HG03354 (cell line): ENCODE data around the gene SERPINA6.

Experiments
- ATAC-seq: cut with Tn5 transposase; IDR thresholded peaks from one replicate; pipeline ENCODE4 v1.9.1; 2021; ENCODE audit warnings: mild to moderate bottlenecking; ENCODE audit not compliant: unreplicated experiment, poor library complexity, severe bottlenecking

SERPINA6 gene

DNA sequence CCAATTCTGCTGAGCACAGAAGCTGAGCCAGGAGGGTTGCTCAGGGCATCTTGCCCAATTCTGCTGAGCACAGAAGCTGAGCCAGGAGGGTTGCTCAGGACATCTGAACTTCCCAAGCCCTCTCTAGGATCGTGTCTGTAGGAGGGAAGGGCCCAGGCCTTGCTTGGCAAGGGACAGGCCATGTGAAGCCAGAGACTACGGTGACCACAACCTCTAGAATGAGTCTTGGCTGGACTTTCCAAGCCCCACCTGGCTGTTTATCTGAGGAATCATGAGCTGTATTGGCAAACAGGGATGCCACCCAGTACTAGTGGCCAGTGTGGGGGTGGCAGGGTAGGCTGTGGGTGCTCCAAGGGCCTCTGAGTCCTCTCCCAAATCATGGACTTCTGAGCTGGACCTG, 7.7 kb upstream of the SERPINA6 start:
- ATAC-seq: no peak

DNA sequence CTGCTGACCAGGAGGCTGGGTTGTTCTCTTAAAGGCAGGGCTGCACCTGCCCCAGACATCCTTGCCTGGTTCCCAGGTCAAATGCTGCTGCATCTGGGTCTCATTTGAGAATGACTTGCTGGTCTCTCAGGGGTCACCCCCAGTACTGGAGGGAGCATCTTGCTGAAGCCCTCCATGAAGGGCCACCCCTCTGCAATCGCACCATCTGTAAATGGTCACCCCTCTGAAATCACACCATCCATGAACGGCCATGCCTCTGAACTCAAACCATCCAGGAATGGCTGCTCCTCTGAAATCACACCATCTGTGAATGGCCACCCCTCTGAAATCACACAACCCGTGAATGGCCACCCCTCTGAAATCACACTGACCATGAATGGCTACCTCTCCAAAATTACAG, 7.3 kb upstream of the SERPINA6 start:
- no peak for ATAC-seq

GRCh38 chr14:94329857-94330256, 6.7 kb upstream of the SERPINA6 start:
- ATAC-seq: no peak

DNA sequence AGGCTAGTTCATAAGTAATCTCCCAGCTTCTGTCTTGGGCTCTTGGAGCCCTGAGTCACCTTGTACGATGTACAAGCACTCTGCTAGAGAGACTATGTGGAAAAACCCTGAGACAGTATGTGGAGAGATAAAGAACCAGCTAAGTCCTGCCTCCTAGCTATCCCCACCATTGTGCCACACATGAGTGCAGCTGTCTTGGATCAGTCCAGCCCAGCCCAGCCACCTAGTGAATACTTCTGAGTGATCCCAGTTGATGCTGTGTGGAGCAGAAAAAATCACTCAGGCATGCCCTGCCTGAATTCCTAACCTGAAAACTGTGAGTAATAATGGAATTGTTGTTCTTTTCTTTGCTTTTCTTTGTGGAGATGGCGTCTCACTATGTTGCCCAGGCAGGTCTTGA, 5.1 kb upstream of the SERPINA6 start:
- no peak for ATAC-seq

- ATAC-seq: no peak
Measured at GRCh38 chr14:94321421-94322271, 1.5 kb downstream of the SERPINA6 start.

- ATAC-seq: no peak
Measured at GRCh38 chr14:94320243-94320642, 2.9 kb downstream of the SERPINA6 start.

- no peak for ATAC-seq
Measured at GRCh38 chr14:94317259-94317658, 5.9 kb downstream of the SERPINA6 start.

- ATAC-seq: no peak
Measured at GRCh38 chr14:94316692-94317091, 6.4 kb downstream of the SERPINA6 start.

- ATAC-seq: no peak
Measured at GRCh38 chr14:94314890-94315289, 8.2 kb downstream of the SERPINA6 start.

DNA sequence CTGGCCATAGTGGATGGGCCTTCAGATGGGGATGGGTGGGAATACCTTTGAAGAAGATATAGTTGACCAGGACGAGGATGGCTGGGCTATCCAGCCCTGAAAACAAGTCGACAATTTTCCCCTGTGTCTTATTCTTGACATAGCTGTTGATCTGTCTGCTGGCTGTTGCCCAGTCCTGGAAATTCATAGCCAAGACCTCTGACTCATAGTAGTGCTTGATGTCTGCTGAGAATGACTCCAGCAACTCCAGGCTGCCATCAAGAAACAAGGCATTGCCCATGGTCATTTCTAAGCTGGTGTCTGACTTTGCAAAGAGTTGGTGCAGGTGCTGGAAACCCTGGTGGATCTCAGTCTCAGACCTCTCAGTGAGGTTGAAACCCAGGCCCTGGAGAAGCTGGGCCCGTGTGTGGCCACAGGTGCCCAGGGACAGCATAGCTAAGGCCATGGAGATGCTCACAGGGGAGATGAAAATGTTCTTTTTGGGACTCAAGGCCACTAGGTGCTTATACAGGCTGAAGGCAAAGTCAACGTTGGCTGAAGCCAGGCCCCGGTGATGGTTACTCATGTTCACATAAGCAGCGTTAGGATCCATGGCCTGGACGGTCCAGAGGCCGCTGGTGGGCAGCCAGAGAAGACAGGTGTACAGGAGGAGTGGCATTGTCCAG, 9.0 kb downstream of the SERPINA6 start:
- no peak for ATAC-seq

GRCh38 chr14:94312481-94313246, 10.5 kb downstream of the SERPINA6 start:
- no peak for ATAC-seq

DNA sequence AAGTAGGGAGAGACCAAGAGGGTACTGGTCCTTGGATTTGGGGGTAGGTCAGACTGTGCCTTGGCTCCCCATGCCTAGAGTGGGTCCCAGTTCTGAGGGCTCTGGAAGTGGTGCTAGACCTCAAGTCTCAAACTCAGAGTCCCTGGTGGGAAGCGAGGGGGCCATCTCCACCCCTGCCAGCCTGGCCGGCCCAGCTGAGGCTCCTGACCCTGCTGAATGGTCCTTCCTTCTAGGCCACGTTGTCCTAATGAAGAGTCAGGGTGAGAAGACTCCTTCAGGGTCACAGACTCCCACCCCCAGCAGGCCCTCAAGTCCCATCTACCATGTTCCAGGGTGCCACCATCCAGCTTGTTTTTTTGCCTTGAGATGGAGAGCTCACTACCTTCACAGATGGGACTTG, 12.9 kb downstream of the SERPINA6 start:
- no peak for ATAC-seq

DNA sequence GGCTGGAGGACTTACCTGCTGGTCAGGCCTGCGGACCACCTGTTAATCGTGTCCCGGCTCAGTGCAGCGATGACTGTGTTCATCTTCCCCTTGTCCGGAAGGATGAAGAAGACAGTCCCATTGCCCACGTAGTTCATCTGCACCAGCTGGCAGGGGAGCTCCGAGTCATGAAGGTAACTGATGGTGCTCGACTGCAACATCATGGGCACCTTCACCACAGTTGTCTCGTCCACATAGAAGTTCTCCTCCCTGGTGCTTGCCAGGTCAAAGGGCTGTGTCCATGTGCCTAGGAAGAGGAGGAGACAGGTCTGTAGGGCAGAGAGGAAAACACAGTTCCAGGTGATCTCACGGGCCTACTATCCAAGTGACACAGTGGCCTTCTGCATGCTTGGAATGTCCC, 13.4 kb downstream of the SERPINA6 start:
- no peak for ATAC-seq

DNA sequence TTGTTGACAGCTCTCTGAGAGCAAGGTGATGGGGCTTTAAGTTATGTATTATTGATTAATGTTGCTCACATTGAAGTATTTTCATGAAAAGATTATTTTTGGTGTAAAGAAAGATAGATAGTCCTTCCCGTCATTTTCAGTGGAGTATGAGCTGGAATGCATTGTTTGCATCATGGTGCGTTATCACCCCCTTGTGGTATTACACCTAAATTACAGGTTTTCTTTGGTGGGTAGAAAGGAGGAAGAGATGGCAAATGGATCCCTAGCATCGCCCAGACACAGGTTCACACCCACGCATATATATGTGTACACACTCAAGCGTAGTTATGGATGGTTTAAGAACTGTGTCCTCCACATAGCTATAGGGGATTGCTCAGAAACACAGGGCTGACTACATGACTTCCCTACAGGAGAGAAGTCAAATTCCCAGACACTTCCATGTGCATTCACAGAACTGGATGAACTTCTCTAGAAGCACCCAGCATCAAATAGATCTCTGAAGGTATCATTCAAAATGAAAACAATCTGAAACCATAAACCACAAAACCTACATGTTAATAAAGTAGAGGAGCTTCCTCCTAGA, 15.6 kb downstream of the SERPINA6 start:
- ATAC-seq: no peak

DNA sequence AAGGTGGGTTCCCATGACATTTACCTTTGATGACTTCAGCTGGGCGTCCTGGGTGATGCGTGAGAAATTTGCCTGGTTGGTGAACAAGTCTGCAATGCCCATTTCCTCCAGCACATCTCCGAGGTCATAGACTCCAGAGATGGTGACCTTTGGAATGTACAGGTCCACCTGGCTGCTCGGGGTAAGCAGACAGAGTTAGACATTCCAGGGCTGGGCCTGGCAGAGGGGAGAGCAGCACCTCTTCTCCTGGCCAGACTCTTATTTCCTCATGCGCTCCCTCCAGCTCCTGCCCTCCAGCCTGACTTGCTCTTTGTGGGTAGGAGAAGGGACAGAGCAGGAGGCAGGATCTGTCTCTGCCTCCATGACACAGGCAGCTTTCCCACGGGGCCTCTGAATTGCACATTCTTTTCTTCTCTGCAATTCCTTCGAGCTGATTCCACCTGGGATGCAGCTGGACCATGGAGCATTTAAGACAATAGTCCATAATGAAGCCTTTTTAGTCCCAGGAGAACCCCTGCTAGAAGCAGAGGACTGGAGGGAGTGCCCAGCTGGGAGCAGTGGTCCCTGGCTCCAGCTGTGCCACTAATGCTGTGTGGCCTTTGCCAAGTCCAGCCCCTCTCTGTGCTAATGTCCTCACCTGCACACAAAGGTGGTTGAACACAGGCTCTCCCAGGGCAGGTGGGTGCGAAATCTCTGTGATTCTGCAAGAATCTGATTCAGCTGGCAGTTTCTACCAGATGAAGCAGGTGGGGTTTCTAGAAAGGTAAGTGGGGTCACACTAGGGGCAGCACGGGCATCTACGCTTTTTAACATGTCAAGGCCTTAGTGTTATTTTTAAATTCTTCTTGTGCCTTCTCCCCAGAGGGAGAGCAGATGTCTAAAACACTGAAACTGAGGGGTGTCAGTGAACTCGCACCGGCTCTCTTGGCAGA, 16.8 kb downstream of the SERPINA6 start:
- no peak for ATAC-seq

- no peak for ATAC-seq
Measured at GRCh38 chr14:94305620-94306019, 17.5 kb downstream of the SERPINA6 start.

DNA sequence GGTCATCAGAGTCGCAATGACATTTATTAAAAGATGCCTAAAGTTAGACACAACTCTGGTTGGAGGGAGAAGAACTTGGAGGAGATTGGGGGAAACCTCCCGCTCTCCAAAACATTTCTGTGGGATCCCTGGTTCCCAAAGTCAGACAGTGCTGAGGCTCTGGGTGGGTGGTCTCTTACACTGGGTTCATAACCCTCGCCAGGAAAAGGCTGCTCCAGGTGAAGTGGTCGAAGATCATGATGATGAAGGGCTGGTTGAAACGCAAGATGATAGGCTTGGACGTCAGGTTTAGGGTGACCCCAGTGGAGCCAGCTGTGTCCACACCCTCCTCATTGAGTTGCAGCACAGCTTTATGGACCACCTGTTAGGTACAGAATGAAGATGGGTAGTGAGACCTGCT, 18.9 kb downstream of the SERPINA6 start:
- ATAC-seq: no peak

DNA sequence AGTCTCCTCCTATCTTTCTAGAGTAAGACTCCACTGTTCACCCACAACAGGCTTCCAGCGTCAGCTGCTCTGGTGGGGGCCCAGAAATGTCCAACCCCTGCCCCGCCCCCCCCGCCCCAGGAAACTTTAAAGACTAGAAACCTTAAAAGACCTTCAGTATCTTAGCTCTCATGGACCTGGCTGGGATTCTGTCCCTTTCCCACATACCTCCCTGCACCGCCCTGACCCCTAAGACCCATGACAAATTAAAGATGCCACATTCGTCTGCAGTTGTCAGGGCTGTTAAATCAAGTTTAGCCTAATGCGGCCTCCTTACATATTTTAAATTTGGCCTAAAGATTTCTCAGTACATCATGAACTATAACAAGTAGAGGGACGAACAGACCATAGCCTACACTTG, 20.0 kb downstream of the SERPINA6 start:
- no peak for ATAC-seq

- no peak for ATAC-seq
Measured at GRCh38 chr14:94298130-94298529, 25.0 kb downstream of the SERPINA6 start.
